IMR-90 (cell line): ENCODE data around the gene IKBKE. TPM values are rescaled to one million over a fixed set of nuclear protein-coding genes. Genes with fewer than 3 reads are reported as not detected.
A peak's percentile ranks its signal among the peaks of the same experiment; 100 is the strongest.

Source experiments
- ATAC-seq: fragments of 200-7000 bp; cut with Tn5 transposase; 2 replicates; pipeline ENCODE4 v1.9.1; 2020; ENCODE audit warnings: low read depth, mild to moderate bottlenecking, moderate library complexity
- BruUV-seq: library from RNA; stranded (reverse); fragments of 400-500 nt; replicated peaks from 2 replicates; lab custom pipeline; 2021; lab: Mats Ljungman, UMichigan
- CTCF ChIA-PET: fragments of 300-600 bp; formaldehyde crosslinking; extraction: SDS; loops from one replicate; lab custom pipeline; 2021; ENCODE audit warnings: antibody characterized with exemption; lab: Yijun Ruan, JAX
- POLR2A ChIA-PET: fragments of 300-600 bp; sonication (Branson Sonifier 250); formaldehyde crosslinking; loops from one replicate; lab custom pipeline; 2022; ENCODE audit warnings: antibody characterized with exemption; ENCODE audit not compliant: unreplicated experiment; lab: Charles Lee
- DNase-seq: peaks from one replicate; pipeline ENCODE4 v3.0.0; 2013
- H2AFZ ChIP-seq: replicated peaks from 2 replicates; pipeline ENCODE3; 2013; ENCODE audit warnings: low read length, mild to moderate bottlenecking; ENCODE audit not compliant: poor library complexity
- H2AK5ac ChIP-seq: 2 replicates; pipeline ENCODE4 v1.6.1; 2013; ENCODE audit warnings: low read depth, low read length, inconsistent platforms
- H2AK9ac ChIP-seq: replicated peaks from 2 replicates; pipeline ENCODE3; 2013; ENCODE audit warnings: mild to moderate bottlenecking, low read depth, low read length, moderate library complexity; ENCODE audit not compliant: poor library complexity
- H2BK120ac ChIP-seq: 2 replicates; pipeline ENCODE4 v1.6.1; 2013; ENCODE audit warnings: low read depth, low read length, inconsistent platforms
- H2BK15ac ChIP-seq: 3 replicates; pipeline ENCODE4 v1.6.1; 2013; ENCODE audit warnings: low read depth, low read length, inconsistent platforms
- H2BK20ac ChIP-seq: 2 replicates; pipeline ENCODE4 v1.6.1; 2013; ENCODE audit warnings: low read depth, mild to moderate bottlenecking, inconsistent platforms, low read length, moderate library complexity
- H2BK5ac ChIP-seq: 2 replicates; pipeline ENCODE4 v1.6.1; 2013; ENCODE audit warnings: mild to moderate bottlenecking, low read depth, low read length, inconsistent platforms; ENCODE audit not compliant: poor library complexity, severe bottlenecking
- H3K14ac ChIP-seq: replicated peaks from 2 replicates; pipeline ENCODE4 v1.6.1; 2013; ENCODE audit warnings: low read depth, low read length, inconsistent platforms
- H3K18ac ChIP-seq: 2 replicates; pipeline ENCODE4 v1.6.1; 2013; ENCODE audit warnings: low read depth, low read length, control low read depth
- H3K23ac ChIP-seq: 2 replicates; pipeline ENCODE4 v1.6.1; 2013; ENCODE audit warnings: low read depth, low read length, inconsistent platforms
- H3K27ac ChIP-seq: 2 replicates; pipeline ENCODE4 v1.5.1; 2013; ENCODE audit warnings: mild to moderate bottlenecking, control low read depth, low read length; ENCODE audit not compliant: insufficient read depth
- H3K27me3 ChIP-seq: 2 replicates; pipeline ENCODE4 v1.6.1; 2013; ENCODE audit warnings: low read length; ENCODE audit not compliant: control insufficient read depth, insufficient read depth
- H3K36me3 ChIP-seq: 2 replicates; pipeline ENCODE4 v1.6.1; 2013; ENCODE audit warnings: low read length, mixed read lengths; ENCODE audit not compliant: control insufficient read depth, insufficient read depth
- H3K4ac ChIP-seq: 2 replicates; pipeline ENCODE4 v1.6.1; 2013; ENCODE audit warnings: low read depth, low read length, inconsistent platforms
- H3K4me1 ChIP-seq: 2 replicates; pipeline ENCODE4 v1.6.1; 2013; ENCODE audit warnings: low read length, mixed read lengths; ENCODE audit not compliant: control insufficient read depth, insufficient read depth
- H3K4me2 ChIP-seq: 2 replicates; pipeline ENCODE4 v1.6.1; 2013; ENCODE audit warnings: low read depth, mild to moderate bottlenecking, control low read depth, low read length, moderate library complexity
- H3K4me3 ChIP-seq: 2 replicates; pipeline ENCODE4 v1.5.1; 2013; ENCODE audit warnings: low read depth, mild to moderate bottlenecking, control low read depth, low read length, moderate library complexity; ENCODE audit not compliant: insufficient read depth
- H3K56ac ChIP-seq: 2 replicates; pipeline ENCODE4 v1.6.1; 2013; ENCODE audit warnings: low read length, inconsistent platforms; ENCODE audit not compliant: insufficient read depth; ENCODE audit errors: extremely low read depth
- H3K79me1 ChIP-seq, 2 experiments: 2 replicates each; pipeline ENCODE4 v1.6.1; 2013; ENCODE audit warnings: low read length in 2 of 2, inconsistent platforms in 1 of 2, low read depth in 1 of 2
- H3K9ac ChIP-seq: 2 replicates; pipeline ENCODE4 v1.6.1; 2013; ENCODE audit warnings: low read depth, low read length, control low read depth
- H3K9me1 ChIP-seq: 2 replicates; pipeline ENCODE4 v1.6.1; 2013; ENCODE audit warnings: low read length, inconsistent platforms; ENCODE audit not compliant: insufficient read depth
- H3K9me3 ChIP-seq: 2 replicates; pipeline ENCODE4 v1.6.1; 2013; ENCODE audit warnings: low read length; ENCODE audit not compliant: control insufficient read depth, insufficient read depth
- H4K20me1 ChIP-seq: 2 replicates; pipeline ENCODE4 v1.6.1; 2013; ENCODE audit warnings: low read length, inconsistent platforms; ENCODE audit not compliant: insufficient read depth
- H4K5ac ChIP-seq: 2 replicates; pipeline ENCODE4 v1.6.1; 2013; ENCODE audit warnings: mild to moderate bottlenecking, low read depth, low read length, control low read depth
- H4K8ac ChIP-seq, 2 experiments: 2 replicates each; pipeline ENCODE4 v1.6.1; 2013; ENCODE audit warnings: low read depth in 2 of 2, low read length in 2 of 2, control low read depth in 1 of 2, inconsistent platforms in 1 of 2
- H4K91ac ChIP-seq: 2 replicates; pipeline ENCODE4 v1.6.1; 2013; ENCODE audit warnings: low read depth, low read length, inconsistent platforms; ENCODE audit not compliant: insufficient read depth
- BHLHE40 ChIP-seq: fragments of 150-350 bp; IDR thresholded peaks from 2 replicates; pipeline ENCODE4 v1.6.1; 2016; ENCODE audit warnings: mild to moderate bottlenecking, low read depth, low read length
- CEBPB ChIP-seq: IDR thresholded peaks from 2 replicates; pipeline ENCODE4 v1.6.1; 2012; ENCODE audit warnings: low read depth, low read length, improper control_type of control experiment
- CHD1 ChIP-seq: IDR thresholded peaks from 2 replicates; pipeline ENCODE4 v1.6.1; 2012; ENCODE audit warnings: low read depth, low read length, improper control_type of control experiment
- FOS ChIP-seq: fragments of 150-350 bp; IDR thresholded peaks from 2 replicates; pipeline ENCODE4 v1.6.1; 2016; ENCODE audit warnings: low read depth, low read length
- MAZ ChIP-seq: IDR thresholded peaks from 2 replicates; pipeline ENCODE4 v1.6.1; 2012; ENCODE audit warnings: low read depth, mild to moderate bottlenecking, low read length, improper control_type of control experiment, moderate library complexity, borderline replicate concordance
- MXI1 ChIP-seq: IDR thresholded peaks from 2 replicates; pipeline ENCODE4 v1.6.1; 2012; ENCODE audit warnings: low read depth, mild to moderate bottlenecking, low read length, moderate library complexity, borderline replicate concordance
- RAD21 ChIP-seq: IDR thresholded peaks from 2 replicates; pipeline ENCODE4 v1.6.1; 2012; ENCODE audit warnings: low read length, improper control_type of control experiment
- RCOR1 ChIP-seq: IDR thresholded peaks from 2 replicates; pipeline ENCODE4 v1.6.1; 2012; ENCODE audit warnings: mild to moderate bottlenecking, low read length, improper control_type of control experiment; ENCODE audit not compliant: insufficient replicate concordance
- RFX5 ChIP-seq: IDR thresholded peaks from 2 replicates; pipeline ENCODE4 v1.8.0; 2012; ENCODE audit warnings: low read depth, mild to moderate bottlenecking, low read length, moderate library complexity
- WGBS, 2 experiments: methylation state at CpG; one replicate each; pipeline versions ENCODE4 v1.1.5 to v1.1.7; 2013; ENCODE audit warnings: missing lambda C conversion rate in 2 of 2; ENCODE audit not compliant: insufficient read length in 1 of 2; ENCODE audit errors: extremely low coverage in 2 of 2; 5-methylcytosine and 5-hydroxymethylcytosine counted together
- dilution Hi-C: fragments of 300-500 bp; cut with HindIII; formaldehyde crosslinking; loops from one replicate; pipeline ENCODE4 v1.14.3; 2018; ENCODE audit warnings: low sequenced_read_pairs; ENCODE audit not compliant: unreplicated experiment
- in situ Hi-C: fragments of 300-500 bp; cut with MboI; formaldehyde crosslinking; loops from 3 replicates; pipeline ENCODE4 v1.14.3; 2019; ENCODE audit warnings: low sequenced_read_pairs, inconsistent platforms, mixed read lengths
- intact Hi-C: fragments of 100-400 bp; cut with micrococcal nuclease; formaldehyde crosslinking; loops from 2 replicates; pipeline ENCODE4 v1.10.0; 2022
- polyA plus RNA-seq, 3 experiments: library from polyadenylated mRNA; depleted of rRNA; stranded (reverse); fragments of >200 nt; gene quantifications; 2 replicates each; pipeline ENCODE4 v1.2.3, GENCODE V29; 2012; ENCODE audit warnings: low replicate concordance in 1 of 3
- total RNA-seq: library from RNA; depleted of rRNA; stranded (reverse); fragments of >200 nt; gene quantifications from 2 replicates; pipeline ENCODE4 v1.2.3, GENCODE V29; 2012
- TF ChIP-seq, protein P1 (sequence below): fragments of 150-350 bp; IDR thresholded peaks from 2 replicates; pipeline ENCODE4 v1.6.1; 2016; ENCODE audit warnings: low read depth, mild to moderate bottlenecking, low read length, moderate library complexity, borderline replicate concordance
- TF ChIP-seq, protein P2 (sequence below): fragments of 150-350 bp; IDR thresholded peaks from 2 replicates; pipeline ENCODE4 v1.6.1; 2017; ENCODE audit warnings: mild to moderate bottlenecking, antibody characterized with exemption, low read length, low read depth

IKBKE gene
- total and polyA plus RNA-seq, 2 of the 4 experiments (the other 2 are of a cell fraction) = 20.3 to 24.0 TPM

DNA sequence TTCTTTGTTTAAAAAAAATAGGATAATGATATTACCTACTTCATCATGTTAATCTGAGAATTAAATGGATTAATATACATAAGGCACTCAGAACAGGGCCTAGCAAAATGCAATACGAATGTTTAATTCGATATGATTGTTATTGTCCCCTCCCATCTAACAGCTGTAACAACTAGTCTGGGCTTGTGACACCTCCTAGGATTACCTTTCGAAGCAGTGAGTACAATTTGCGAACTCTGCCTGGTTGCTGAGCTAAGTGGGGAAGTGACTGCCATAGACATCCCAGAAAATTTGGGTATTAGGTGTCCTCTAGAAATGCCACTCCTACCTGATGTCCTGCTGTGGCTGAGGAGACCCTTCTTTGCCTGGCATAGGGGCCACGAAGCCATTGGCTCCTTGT, 40.1 kb downstream of the IKBKE start:
- H3K9me1 ChIP-seq = peaks cover 10% of the 10 kb centered on the region; the same call in 1 of the 2 replicates
- no peak overlapping the region for H3K4ac ChIP-seq
- in situ Hi-C loops (no loop called here), intact Hi-C loops (no loop called here), dilution Hi-C loops (no loop called here)
- DNase-seq (no peak), ATAC-seq (no peak)
- 100% methylated on average over 2 of the region's 5 CpGs; no CpG with 5 or more reads in 1 of the 2 experiments for WGBS, 2 experiments
- H3K56ac ChIP-seq = no peak overlapping the region
- H2AK9ac ChIP-seq = peak overlapping the region; percentile 7
- no peak overlapping the region for H3K27ac ChIP-seq
- H4K5ac ChIP-seq = no peak overlapping the region
- H2BK120ac ChIP-seq = no peak overlapping the region
- no peak overlapping the region for H2BK5ac ChIP-seq
- no peak overlapping the region for H3K23ac ChIP-seq
- no peak overlapping the region; the same call in 2 of the 3 replicates for H2BK15ac ChIP-seq
- CTCF ChIA-PET = no interaction called here
- H3K36me3 ChIP-seq = no peaks in the 10 kb centered on the region
- H3K9me3 ChIP-seq = no peaks in the 10 kb centered on the region
- H3K9ac ChIP-seq = no peak overlapping the region
- no peak overlapping the region for H2AFZ ChIP-seq
- no peak overlapping the region for H3K18ac ChIP-seq
- H3K79me1 ChIP-seq = peaks cover 0 to 7% of the 10 kb centered on the region in 2 experiments; a peak in 1 of 4 replicates
- TF ChIP-seq, protein P1, sequence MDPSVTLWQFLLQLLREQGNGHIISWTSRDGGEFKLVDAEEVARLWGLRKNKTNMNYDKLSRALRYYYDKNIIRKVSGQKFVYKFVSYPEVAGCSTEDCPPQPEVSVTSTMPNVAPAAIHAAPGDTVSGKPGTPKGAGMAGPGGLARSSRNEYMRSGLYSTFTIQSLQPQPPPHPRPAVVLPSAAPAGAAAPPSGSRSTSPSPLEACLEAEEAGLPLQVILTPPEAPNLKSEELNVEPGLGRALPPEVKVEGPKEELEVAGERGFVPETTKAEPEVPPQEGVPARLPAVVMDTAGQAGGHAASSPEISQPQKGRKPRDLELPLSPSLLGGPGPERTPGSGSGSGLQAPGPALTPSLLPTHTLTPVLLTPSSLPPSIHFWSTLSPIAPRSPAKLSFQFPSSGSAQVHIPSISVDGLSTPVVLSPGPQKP = no peak
- TF ChIP-seq RAD21 = no peak
- TF ChIP-seq, protein P2, sequence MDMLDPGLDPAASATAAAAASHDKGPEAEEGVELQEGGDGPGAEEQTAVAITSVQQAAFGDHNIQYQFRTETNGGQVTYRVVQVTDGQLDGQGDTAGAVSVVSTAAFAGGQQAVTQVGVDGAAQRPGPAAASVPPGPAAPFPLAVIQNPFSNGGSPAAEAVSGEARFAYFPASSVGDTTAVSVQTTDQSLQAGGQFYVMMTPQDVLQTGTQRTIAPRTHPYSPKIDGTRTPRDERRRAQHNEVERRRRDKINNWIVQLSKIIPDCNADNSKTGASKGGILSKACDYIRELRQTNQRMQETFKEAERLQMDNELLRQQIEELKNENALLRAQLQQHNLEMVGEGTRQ = no peak
- no peak for TF ChIP-seq RFX5
- no peak for TF ChIP-seq MAZ
- TF ChIP-seq CHD1 = no peak
- no peak for TF ChIP-seq CEBPB
- no peak for TF ChIP-seq MXI1
- TF ChIP-seq FOS = no peak
- TF ChIP-seq BHLHE40 = no peak
- no peak for TF ChIP-seq RCOR1
- H3K4me1 ChIP-seq = peaks cover 25% of the 10 kb centered on the region
- POLR2A ChIA-PET = no interaction called here
- no peak overlapping the region for H3K14ac ChIP-seq
- no peak overlapping the region for H3K4me3 ChIP-seq
- H3K4me2 ChIP-seq = no peak overlapping the region
- H4K8ac ChIP-seq = no peak overlapping the region
- H3K27me3 ChIP-seq = no peaks in the 10 kb centered on the region
- H2BK20ac ChIP-seq = 0 out of 2 replicates have a peak overlapping the region, but pooled peaks have one; percentile 12
- H4K20me1 ChIP-seq = no peaks in the 10 kb centered on the region
- peak overlapping the region; percentile 16; the same call in 1 of the 2 replicates for H2AK5ac ChIP-seq
- no TSS peak for BruUV-seq
- H4K91ac ChIP-seq = no peak overlapping the region
